HEK293 (cell line): Measurements from ENCODE around the gene CDKAL1.

Source experiments
- CTCF ChIA-PET: fragments of 350-600 bp; formaldehyde crosslinking; extraction: SDS; loops from one replicate; lab custom pipeline; 2021; ENCODE audit warnings: antibody characterized with exemption; lab: Yijun Ruan, JAX
- POLR2A ChIA-PET: fragments of 300-600 bp; formaldehyde crosslinking; extraction: SDS; loops from one replicate; lab custom pipeline; 2020; ENCODE audit warnings: antibody characterized with exemption, inconsistent platforms; lab: Yijun Ruan, JAX
- H3K27ac ChIP-seq: fragments of 200-500 bp; sonication (Bioruptor generic); 2 replicates; pipeline ENCODE4 v1.5.1; 2014; ENCODE audit warnings: low read depth, low read length, control low read depth, inconsistent platforms; ENCODE audit errors: extremely low read depth
- H3K36me3 ChIP-seq, 2 experiments: fragments of 200-500 bp in 1 of 2; sonication (Bioruptor generic) in 1 of 2; 1 replicate in 1 of 2; 2 replicates in 1 of 2; pipeline ENCODE4 v1.5.1; 2014 to 2017; ENCODE audit warnings: inconsistent platforms in 2 of 2, low read length in 2 of 2; ENCODE audit not compliant: control insufficient read depth in 2 of 2, insufficient read depth in 1 of 2
- H3K4me1 ChIP-seq: fragments of 200-500 bp; sonication (Bioruptor generic); 2 replicates; pipeline ENCODE4 v1.5.1; 2014; ENCODE audit warnings: mild to moderate bottlenecking, low read length, inconsistent platforms; ENCODE audit not compliant: control insufficient read depth, insufficient read depth
- H3K4me3 ChIP-seq: 2 replicates; pipeline ENCODE4 v1.5.1; 2011; ENCODE audit warnings: low read depth, mild to moderate bottlenecking, control low read depth, low read length, moderate library complexity
- H3K9me3 ChIP-seq: fragments of 200-500 bp; sonication (Bioruptor generic); 2 replicates; pipeline ENCODE4 v1.5.1; 2014; ENCODE audit warnings: low read depth, low read length, inconsistent platforms; ENCODE audit not compliant: control insufficient read depth, insufficient read depth
- BCL11B ChIP-seq: fragments of 450-650 bp; formaldehyde crosslinking; IDR thresholded peaks from 2 replicates; pipeline ENCODE4 v1.5.1; 2016; ENCODE audit warnings: low read depth, missing biosample characterization, missing genetic modification characterization
- CTCF ChIP-seq: fragments of 450-650 bp; formaldehyde crosslinking; IDR thresholded peaks from 2 replicates; pipeline ENCODE4 v1.5.1; 2016; ENCODE audit warnings: missing biosample characterization, missing genetic modification characterization
- GFI1B ChIP-seq: fragments of 450-650 bp; formaldehyde crosslinking; IDR thresholded peaks from 2 replicates; pipeline ENCODE4 v1.5.1; 2016; ENCODE audit warnings: missing biosample characterization, missing genetic modification characterization
- MEIS1 ChIP-seq: sonication (generic); formaldehyde crosslinking; IDR thresholded peaks from 2 replicates; pipeline ENCODE4 v1.8.1; 2022; ENCODE audit warnings: missing genetic modification reagents, mild to moderate bottlenecking, borderline replicate concordance
- SCRT1 ChIP-seq: fragments of 450-650 bp; formaldehyde crosslinking; IDR thresholded peaks from 2 replicates; pipeline ENCODE4 v1.5.1; 2016; ENCODE audit warnings: missing biosample characterization, missing genetic modification characterization, borderline replicate concordance
- ZBTB48 ChIP-seq: fragments of 450-650 bp; formaldehyde crosslinking; IDR thresholded peaks from 2 replicates; pipeline ENCODE4 v1.5.1; 2016; ENCODE audit warnings: missing biosample characterization, missing genetic modification characterization
- ZNF133 ChIP-seq: fragments of 450-650 bp; formaldehyde crosslinking; IDR thresholded peaks from 2 replicates; pipeline ENCODE4 v1.5.1; 2016; ENCODE audit warnings: missing biosample characterization, missing genetic modification characterization
- ZNF140 ChIP-seq: fragments of 450-650 bp; formaldehyde crosslinking; IDR thresholded peaks from 2 replicates; pipeline ENCODE4 v1.5.1; 2016; ENCODE audit warnings: missing biosample characterization, missing genetic modification characterization
- ZNF324 ChIP-seq: fragments of 450-650 bp; formaldehyde crosslinking; IDR thresholded peaks from 2 replicates; pipeline ENCODE4 v1.5.1; 2016; ENCODE audit warnings: missing biosample characterization, missing genetic modification characterization
- ZNF473 ChIP-seq: fragments of 450-650 bp; formaldehyde crosslinking; IDR thresholded peaks from 2 replicates; pipeline ENCODE4 v1.5.1; 2017; ENCODE audit warnings: missing biosample characterization, missing genetic modification characterization
- ZNF530 ChIP-seq: fragments of 450-650 bp; formaldehyde crosslinking; IDR thresholded peaks from 2 replicates; pipeline ENCODE4 v1.5.1; 2016; ENCODE audit warnings: low read depth, missing biosample characterization, missing genetic modification characterization
- ZNF549 ChIP-seq: fragments of 450-650 bp; IDR thresholded peaks from 2 replicates; pipeline ENCODE4 v1.5.1; 2018; ENCODE audit warnings: missing biosample characterization, missing genetic modification characterization, mild to moderate bottlenecking, inconsistent platforms, moderate library complexity
- ZNF561 ChIP-seq: fragments of 450-650 bp; IDR thresholded peaks from 2 replicates; pipeline ENCODE4 v1.5.1; 2018; ENCODE audit warnings: missing biosample characterization, missing genetic modification characterization, borderline replicate concordance
- ZNF580 ChIP-seq: fragments of 450-650 bp; formaldehyde crosslinking; IDR thresholded peaks from 2 replicates; pipeline ENCODE4 v1.5.1; 2016; ENCODE audit warnings: missing biosample characterization, missing genetic modification characterization
- ZNF621 ChIP-seq: fragments of 450-650 bp; formaldehyde crosslinking; IDR thresholded peaks from 2 replicates; pipeline ENCODE4 v1.5.1; 2017; ENCODE audit warnings: missing biosample characterization, missing genetic modification characterization
- ZNF677 ChIP-seq: fragments of 450-650 bp; IDR thresholded peaks from 2 replicates; pipeline ENCODE4 v1.5.0; 2018; ENCODE audit warnings: missing biosample characterization, mild to moderate bottlenecking, missing genetic modification characterization, moderate library complexity
- TF ChIP-seq, protein P1 (sequence below): fragments of 450-650 bp; formaldehyde crosslinking; conservative IDR thresholded peaks from 2 replicates; pipeline ENCODE4 v1.5.1; 2016; ENCODE audit warnings: low read depth, missing biosample characterization, missing genetic modification characterization
- TF ChIP-seq, protein P2 (sequence below): fragments of 450-650 bp; formaldehyde crosslinking; IDR thresholded peaks from 2 replicates; pipeline ENCODE4 v1.5.1; 2017; ENCODE audit warnings: missing biosample characterization, missing genetic modification characterization

The CDKAL1 gene

DNA sequence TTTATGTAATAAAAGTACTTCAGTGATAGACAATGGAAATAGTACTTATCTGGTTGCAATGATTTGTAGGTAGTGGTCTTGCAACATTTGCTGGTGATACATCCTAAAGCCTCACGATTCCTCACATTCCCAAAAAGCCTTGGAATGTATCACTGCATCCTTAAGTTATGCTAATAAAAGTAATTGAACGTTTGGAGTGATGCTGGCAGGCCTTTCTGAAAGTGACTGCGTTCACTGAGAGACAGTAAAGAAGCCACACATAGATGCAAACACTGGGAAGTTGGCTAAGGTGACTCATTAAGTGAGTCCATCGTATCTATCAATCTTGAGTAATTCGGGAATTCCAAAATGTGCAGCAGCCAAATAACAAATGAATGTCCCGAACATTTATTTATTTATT, 615.2 kb downstream of the CDKAL1 start (continued):
- TF ChIP-seq CTCF (tag by site-specific recombination) = no peak

GRCh38 chr6:21150667-21151066, 616.4 kb downstream of the CDKAL1 start:
- Histone ChIP-seq H3K27ac (no peak overlapping the region), H3K9me3 (no peaks in the 10 kb centered on the region), H3K36me3 (no peaks in the 10 kb centered on the region), H3K4me3 (no peak overlapping the region), H3K4me1 (no peaks in the 10 kb centered on the region; the same call in 1 of the 2 replicates)
- POLR2A ChIA-PET = no interaction called here
- CTCF ChIA-PET = no interaction called here
- TF ChIP-seq, protein P1, sequence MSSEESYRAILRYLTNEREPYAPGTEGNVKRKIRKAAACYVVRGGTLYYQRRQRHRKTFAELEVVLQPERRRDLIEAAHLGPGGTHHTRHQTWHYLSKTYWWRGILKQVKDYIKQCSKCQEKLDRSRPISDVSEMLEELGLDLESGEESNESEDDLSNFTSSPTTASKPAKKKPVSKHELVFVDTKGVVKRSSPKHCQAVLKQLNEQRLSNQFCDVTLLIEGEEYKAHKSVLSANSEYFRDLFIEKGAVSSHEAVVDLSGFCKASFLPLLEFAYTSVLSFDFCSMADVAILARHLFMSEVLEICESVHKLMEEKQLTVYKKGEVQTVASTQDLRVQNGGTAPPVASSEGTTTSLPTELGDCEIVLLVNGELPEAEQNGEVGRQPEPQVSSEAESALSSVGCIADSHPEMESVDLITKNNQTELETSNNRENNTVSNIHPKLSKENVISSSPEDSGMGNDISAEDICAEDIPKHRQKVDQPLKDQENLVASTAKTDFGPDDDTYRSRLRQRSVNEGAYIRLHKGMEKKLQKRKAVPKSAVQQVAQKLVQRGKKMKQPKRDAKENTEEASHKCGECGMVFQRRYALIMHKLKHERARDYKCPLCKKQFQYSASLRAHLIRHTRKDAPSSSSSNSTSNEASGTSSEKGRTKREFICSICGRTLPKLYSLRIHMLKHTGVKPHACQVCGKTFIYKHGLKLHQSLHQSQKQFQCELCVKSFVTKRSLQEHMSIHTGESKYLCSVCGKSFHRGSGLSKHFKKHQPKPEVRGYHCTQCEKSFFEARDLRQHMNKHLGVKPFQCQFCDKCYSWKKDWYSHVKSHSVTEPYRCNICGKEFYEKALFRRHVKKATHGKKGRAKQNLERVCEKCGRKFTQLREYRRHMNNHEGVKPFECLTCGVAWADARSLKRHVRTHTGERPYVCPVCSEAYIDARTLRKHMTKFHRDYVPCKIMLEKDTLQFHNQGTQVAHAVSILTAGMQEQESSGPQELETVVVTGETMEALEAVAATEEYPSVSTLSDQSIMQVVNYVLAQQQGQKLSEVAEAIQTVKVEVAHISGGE (tag by site-specific recombination) = no peak
- no peak for TF ChIP-seq ZNF549
- no peak for TF ChIP-seq ZNF324 (tag by site-specific recombination)
- TF ChIP-seq ZNF133 (tag by site-specific recombination) = no peak
- no peak for TF ChIP-seq ZNF621 (tag by site-specific recombination)
- no peak for TF ChIP-seq ZNF677 (tag by site-specific recombination)
- no peak for TF ChIP-seq GFI1B (tag by site-specific recombination)
- no peak for TF ChIP-seq ZBTB48 (tag by site-specific recombination)
- TF ChIP-seq SCRT1 (tag by site-specific recombination) = no peak
- TF ChIP-seq MEIS1 (CRISPR knock-in tag) = no peak
- TF ChIP-seq BCL11B = no peak
- TF ChIP-seq ZNF140 = no peak
- TF ChIP-seq ZNF473 = no peak
- no peak for TF ChIP-seq ZNF580 (tag by site-specific recombination)

- ChIA-PET POLR2A (no interaction called here), CTCF (no interaction called here)
- no peak for TF ChIP-seq ZNF677 (tag by site-specific recombination)
- TF ChIP-seq ZNF530 = no peak
- TF ChIP-seq ZNF561 (tag by site-specific recombination) = no peak
- TF ChIP-seq, protein P2, sequence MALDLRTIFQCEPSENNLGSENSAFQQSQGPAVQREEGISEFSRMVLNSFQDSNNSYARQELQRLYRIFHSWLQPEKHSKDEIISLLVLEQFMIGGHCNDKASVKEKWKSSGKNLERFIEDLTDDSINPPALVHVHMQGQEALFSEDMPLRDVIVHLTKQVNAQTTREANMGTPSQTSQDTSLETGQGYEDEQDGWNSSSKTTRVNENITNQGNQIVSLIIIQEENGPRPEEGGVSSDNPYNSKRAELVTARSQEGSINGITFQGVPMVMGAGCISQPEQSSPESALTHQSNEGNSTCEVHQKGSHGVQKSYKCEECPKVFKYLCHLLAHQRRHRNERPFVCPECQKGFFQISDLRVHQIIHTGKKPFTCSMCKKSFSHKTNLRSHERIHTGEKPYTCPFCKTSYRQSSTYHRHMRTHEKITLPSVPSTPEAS (tag by site-specific recombination) = no peak
- Histone ChIP-seq H3K27ac (no peak overlapping the region), H3K36me3 (no peaks in the 10 kb centered on the region), H3K4me3 (no peak overlapping the region), H3K4me1 (no peaks in the 10 kb centered on the region; the same call in 1 of the 2 replicates), H3K9me3 (no peaks in the 10 kb centered on the region)
Measured at GRCh38 chr6:21151119-21151518, 616.9 kb downstream of the CDKAL1 start.
